Stimulated activated CD8-positive, alpha-beta memory T cell treated with anti-CD3 and anti-CD28 coated beads, Interleukin-12 subunit alpha, Interleukin-12 subunit beta, amount 100 ng/mL, for 24 hours (primary cell): Measurements from ENCODE around the gene TRDMT1.

Experiments used
- DNase-seq: peaks from one replicate; pipeline ENCODE4 v3.0.0-alpha.2; 2020; ENCODE audit errors: extremely low read depth

Gene TRDMT1

GRCh38 chr10:17231788-17232187 lies 30.3 kb upstream of the TRDMT1 start:
- DNase-seq = no peak

- DNase-seq = peak; percentile 77
Measured at GRCh38 chr10:17229967-17230682, 28.7 kb upstream of the TRDMT1 start.

GRCh38 chr10:17229717-17229966 lies 28.2 kb upstream of the TRDMT1 start:
- no peak for DNase-seq

GRCh38 chr10:17229016-17229716 lies 27.7 kb upstream of the TRDMT1 start:
- DNase-seq = peak; percentile 15

GRCh38 chr10:17228091-17229015 lies 26.9 kb upstream of the TRDMT1 start, which contains the start of gene VIM:
Gene VIM, plus strand, starts transcription at chr10:17228241. Its CDS starts 1,182 bp downstream, at chr10:17229423.
- DNase-seq = peak; percentile 55

- no peak for DNase-seq
Measured at GRCh38 chr10:17227367-17228090, 26.1 kb upstream of the TRDMT1 start.

- no peak for DNase-seq
Measured at GRCh38 chr10:17226891-17227303, 25.4 kb upstream of the TRDMT1 start.

- DNase-seq = no peak
Measured at GRCh38 chr10:17225808-17226207, 24.3 kb upstream of the TRDMT1 start.

GRCh38 chr10:17222329-17222728 lies 20.9 kb upstream of the TRDMT1 start:
- DNase-seq = no peak

GRCh38 chr10:17220652-17221100 lies 19.2 kb upstream of the TRDMT1 start:
- DNase-seq = no peak

- DNase-seq = no peak
Measured at GRCh38 chr10:17219024-17219423, 17.6 kb upstream of the TRDMT1 start.

- DNase-seq = no peak
Measured at GRCh38 chr10:17217631-17218232, 16.3 kb upstream of the TRDMT1 start.

GRCh38 chr10:17216901-17217395 lies 15.5 kb upstream of the TRDMT1 start:
- DNase-seq = no peak

- no peak for DNase-seq
Measured at GRCh38 chr10:17216217-17216900, 14.9 kb upstream of the TRDMT1 start.

- DNase-seq = no peak
Measured at GRCh38 chr10:17215782-17216122, 14.3 kb upstream of the TRDMT1 start.

- no peak for DNase-seq
Measured at GRCh38 chr10:17214971-17215781, 13.7 kb upstream of the TRDMT1 start.

GRCh38 chr10:17214526-17214925 lies 13.1 kb upstream of the TRDMT1 start:
- DNase-seq = no peak

GRCh38 chr10:17213646-17214349 lies 12.3 kb upstream of the TRDMT1 start:
- no peak for DNase-seq

GRCh38 chr10:17212802-17213221 lies 11.3 kb upstream of the TRDMT1 start:
- no peak for DNase-seq
